Stomach (tissue), 9 donors: ENCODE measurements around the gene TANC1. TPM values are rescaled to one million over a fixed set of nuclear protein-coding genes. Genes with fewer than 3 reads are reported as not detected.

Experiments used
- DNase-seq, 2 donors: peaks; one replicate each; pipeline versions ENCODE4 v3.0.0 to v3.0.0-alpha.2; 2013 to 2019
- H3K27ac ChIP-seq, 5 donors: fragments of 200-600 bp in 4 of 5; sonication (generic) in 4 of 5; one replicate each; pipeline ENCODE4 v1.5.1; 2013 to 2019; ENCODE audit warnings: mild to moderate bottlenecking in 1 of 5, moderate library complexity in 1 of 5
- H3K27me3 ChIP-seq, 3 donors: fragments of 200-600 bp; sonication (generic); one replicate each; pipeline ENCODE4 v1.5.1; 2017 to 2019; ENCODE audit warnings: mixed run types in 1 of 3
- H3K36me3 ChIP-seq, 4 donors: fragments of 200-600 bp; sonication (generic); 1 replicate in 3 of 4; 2 replicates in 1 of 4; pipeline ENCODE4 v1.5.1; 2016 to 2019
- H3K4me1 ChIP-seq, 4 donors: fragments of 200-600 bp; sonication (generic); one replicate each; pipeline ENCODE4 v1.5.1; 2016 to 2019
- H3K4me3 ChIP-seq, 4 donors: fragments of 200-600 bp; sonication (generic) in 3 of 4; one replicate each; pipeline ENCODE4 v1.5.1; 2016 to 2019; ENCODE audit warnings: mild to moderate bottlenecking in 1 of 4
- H3K9me3 ChIP-seq, 4 donors: fragments of 200-600 bp; sonication (generic); one replicate each; pipeline ENCODE4 v1.5.1; 2016 to 2019
- CTCF ChIP-seq, 7 experiments: fragments of 450-650 bp in 4 of 7; fragments of 200-600 bp in 3 of 7; sonication (generic) in 3 of 7; IDR thresholded peaks; one replicate each; pipeline ENCODE4 v1.5.1; 2016 to 2019; ENCODE audit warnings: antibody characterized with exemption in 7 of 7, control low read depth in 2 of 7, mild to moderate bottlenecking in 1 of 7
- EP300 ChIP-seq: sonication (generic); formaldehyde crosslinking; IDR thresholded peaks from one replicate; pipeline ENCODE4 v1.6.1; 2017; ENCODE audit warnings: antibody characterized with exemption
- POLR2A ChIP-seq, 4 donors: fragments of 450-650 bp; IDR thresholded peaks; one replicate each; pipeline ENCODE4 v1.6.1; 2016; ENCODE audit warnings: antibody characterized with exemption in 4 of 4, control low read depth in 2 of 4, mild to moderate bottlenecking in 1 of 4, moderate library complexity in 1 of 4
- POLR2AphosphoS5 ChIP-seq, 3 donors: sonication (generic); formaldehyde crosslinking; IDR thresholded peaks; one replicate each; pipeline ENCODE4 v1.6.1; 2016; ENCODE audit warnings: antibody characterized with exemption in 3 of 3
- WGBS, 5 donors: extraction: QIAGEN DNeasy Blood & Tissue Kit in 3 of 5; methylation state at CpG; one replicate each; pipeline versions ENCODE4 v1.1.5 to v1.1.7; 2013 to 2018; 5-methylcytosine and 5-hydroxymethylcytosine counted together
- intact Hi-C: fragments of 100-400 bp; cut with DNase I; formaldehyde crosslinking; loops from one replicate; pipeline ENCODE4 v1.15.1; 2023; ENCODE audit warnings: low total_unique reads
- polyA plus RNA-seq, 3 donors: library from polyadenylated mRNA; stranded (reverse); fragments of 200-250 nt; gene quantifications; one replicate each; pipeline ENCODE4 v1.2.3, GENCODE V29; 2013
- total RNA-seq, 5 donors: library from RNA; depleted of rRNA; stranded (reverse); fragments of >200 nt; gene quantifications; one replicate each; pipeline versions ENCODE4 v1.1.0 to v1.2.3, GENCODE V29; 2014 to 2016
- donor health status: healthy with polysubstance abuse.
- donor health status: Bipolar disorder and iron deficiency.
- donor health status: healthy.

The TANC1 gene
- total and polyA plus RNA-seq, 8 donors = 4.9 to 59.7 (median 37.7) TPM

- WGBS, 5 donors = 68 to 74% (median 72%) methylated on average over 2 of the region's 2 CpGs
- no peaks in the 10 kb centered on the region for H3K9me3 ChIP-seq
- peak overlapping the region; percentile 4 to 86 (median 76) for H3K27ac ChIP-seq
- no peaks in the 10 kb centered on the region for H3K27me3 ChIP-seq
- peaks cover 0 to 6% (median 0%) of the 10 kb centered on the region in 4 donors for H3K36me3 ChIP-seq
- TF ChIP-seq CTCF (IDR thresholded peaks at IDR 0.05) (no peak), EP300 (no peak), POLR2AphosphoS5 (IDR thresholded peaks at IDR 0.05) (no peak), POLR2A (IDR thresholded peaks at IDR 0.05) (no peak)
- peaks cover 52 to 78% (median 63%) of the 10 kb centered on the region in 4 donors for H3K4me1 ChIP-seq
- DNase-seq = no peak
- no peak overlapping the region for H3K4me3 ChIP-seq
- intact Hi-C loops = no loop called here
Measured at GRCh38 chr2:159153951-159154350, 185.5 kb downstream of the TANC1 start.

- peaks cover 0 to 6% (median 0%) of the 10 kb centered on the region in 4 donors for H3K36me3 ChIP-seq
- peak overlapping the region; percentile 4 to 86 (median 76) for H3K27ac ChIP-seq
- peaks cover 52 to 78% (median 63%) of the 10 kb centered on the region in 4 donors for H3K4me1 ChIP-seq
- WGBS, 5 donors = 93 to 100% (median 97%) methylated on average over 1 of the region's 1 CpG
- H3K4me3 ChIP-seq = no peak overlapping the region
- TF ChIP-seq EP300 (no peak), POLR2AphosphoS5 (IDR thresholded peaks at IDR 0.05) (no peak), CTCF (IDR thresholded peaks at IDR 0.05) (no peak), POLR2A (IDR thresholded peaks at IDR 0.05) (no peak)
- H3K27me3 ChIP-seq = no peaks in the 10 kb centered on the region
- no peak for DNase-seq
- intact Hi-C loops = no loop called here
- H3K9me3 ChIP-seq = no peaks in the 10 kb centered on the region
Measured at GRCh38 chr2:159154366-159154765, 185.9 kb downstream of the TANC1 start.

- WGBS, 5 donors = 29 to 56% (median 35%) methylated on average over 6 of the region's 6 CpGs
- peak overlapping the region in 1 of 4 donors; percentile 15 for H3K4me3 ChIP-seq
- intact Hi-C loops = no loop called here
- H3K27ac ChIP-seq = peak overlapping the region; percentile 40 to 86 (median 76)
- no peaks in the 10 kb centered on the region for H3K27me3 ChIP-seq
- peak; percentile 72 to 84 for DNase-seq
- peaks cover 46 to 69% (median 57%) of the 10 kb centered on the region in 4 donors for H3K4me1 ChIP-seq
- no peak for TF ChIP-seq CTCF (IDR thresholded peaks at IDR 0.05)
- TF ChIP-seq EP300 = no peak
- peak in 2 of 3 donors; percentile 37 to 50 for TF ChIP-seq POLR2AphosphoS5 (IDR thresholded peaks at IDR 0.05)
- TF ChIP-seq POLR2A (IDR thresholded peaks at IDR 0.05) = no peak
- H3K9me3 ChIP-seq = no peaks in the 10 kb centered on the region
- peaks cover 0 to 6% (median 0%) of the 10 kb centered on the region in 4 donors for H3K36me3 ChIP-seq
Measured at GRCh38 chr2:159155320-159155719, 186.9 kb downstream of the TANC1 start.

GRCh38 chr2:159155791-159156190 lies 187.4 kb downstream of the TANC1 start:
- Histone ChIP-seq H3K27me3 (no peaks in the 10 kb centered on the region), H3K4me1 (peaks cover 42 to 69% (median 52%) of the 10 kb centered on the region in 4 donors), H3K27ac (peak overlapping the region; percentile 40 to 86 (median 76)), H3K9me3 (no peaks in the 10 kb centered on the region), H3K4me3 (peak overlapping the region in 1 of 4 donors; percentile 15), H3K36me3 (peaks cover 0 to 8% (median 3%) of the 10 kb centered on the region in 4 donors)
- WGBS, 5 donors = 35 to 56% (median 38%) methylated on average over 1 of the region's 1 CpG
- peak in 1 of 2 donors; percentile 56 for DNase-seq
- intact Hi-C loops = no loop called here
- no peak for TF ChIP-seq EP300
- TF ChIP-seq POLR2AphosphoS5 (IDR thresholded peaks at IDR 0.05) = no peak
- TF ChIP-seq POLR2A (IDR thresholded peaks at IDR 0.05) = no peak
- TF ChIP-seq CTCF (IDR thresholded peaks at IDR 0.05) = no peak
